ENCODE results near the gene PLRG1. TPM values are rescaled to one million over a fixed set of nuclear protein-coding genes. Genes with fewer than 3 reads are reported as not detected.

Gene PLRG1
- total RNA-seq, 3 donors from 2014 or later = 58.1 to 69.4 (median 63.1) TPM

DNA sequence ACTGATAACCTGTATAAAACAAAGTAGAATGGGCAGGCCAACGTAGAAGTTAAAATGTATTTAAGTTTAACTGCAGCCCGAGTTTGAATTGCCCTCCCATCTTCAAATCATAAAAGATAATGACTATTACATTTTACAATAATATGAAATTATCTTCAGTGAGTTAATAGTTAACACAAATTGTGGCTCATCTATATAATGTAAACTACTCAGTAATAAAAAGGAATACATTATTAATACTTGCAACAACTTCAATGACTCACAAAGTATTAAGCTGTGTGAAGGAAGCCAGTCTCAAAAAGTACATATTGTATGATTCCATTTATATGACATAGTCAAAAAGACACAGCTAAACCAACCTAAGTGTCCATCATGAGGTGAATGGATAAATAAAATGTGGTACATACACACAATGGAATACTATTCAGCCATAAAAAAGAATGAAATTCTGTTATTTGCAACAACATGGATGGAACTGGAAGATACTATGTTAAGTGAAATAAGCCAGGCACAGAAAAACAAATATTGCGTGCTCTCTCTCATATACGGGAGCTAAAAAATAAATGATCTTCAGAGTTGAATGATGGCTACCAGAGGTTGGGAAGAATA lies 7.8 kb downstream of the PLRG1 start:
- intact Hi-C loops (cut with DNase I, micrococcal nuclease) = no loop called here
- peak in 1 of 3 donors; percentile 7 for DNase-seq
- TF ChIP-seq CTCF (IDR thresholded peaks at IDR 0.05) = no peak
- Histone ChIP-seq H3K36me3 (ENCODE audit: low read depth) (peaks cover 9% of the 10 kb centered on the region), H3K4me3 (no peak overlapping the region), H3K9me3 (no peaks in the 10 kb centered on the region), H3K4me1 (ENCODE audit: low read depth) (no peaks in the 10 kb centered on the region)
- ATAC-seq = peak; percentile 68

GRCh38 chr4:154534296-154534695 lies 15.9 kb downstream of the PLRG1 start:
- ATAC-seq = no peak
- no peak for TF ChIP-seq CTCF (IDR thresholded peaks at IDR 0.05)

DNA sequence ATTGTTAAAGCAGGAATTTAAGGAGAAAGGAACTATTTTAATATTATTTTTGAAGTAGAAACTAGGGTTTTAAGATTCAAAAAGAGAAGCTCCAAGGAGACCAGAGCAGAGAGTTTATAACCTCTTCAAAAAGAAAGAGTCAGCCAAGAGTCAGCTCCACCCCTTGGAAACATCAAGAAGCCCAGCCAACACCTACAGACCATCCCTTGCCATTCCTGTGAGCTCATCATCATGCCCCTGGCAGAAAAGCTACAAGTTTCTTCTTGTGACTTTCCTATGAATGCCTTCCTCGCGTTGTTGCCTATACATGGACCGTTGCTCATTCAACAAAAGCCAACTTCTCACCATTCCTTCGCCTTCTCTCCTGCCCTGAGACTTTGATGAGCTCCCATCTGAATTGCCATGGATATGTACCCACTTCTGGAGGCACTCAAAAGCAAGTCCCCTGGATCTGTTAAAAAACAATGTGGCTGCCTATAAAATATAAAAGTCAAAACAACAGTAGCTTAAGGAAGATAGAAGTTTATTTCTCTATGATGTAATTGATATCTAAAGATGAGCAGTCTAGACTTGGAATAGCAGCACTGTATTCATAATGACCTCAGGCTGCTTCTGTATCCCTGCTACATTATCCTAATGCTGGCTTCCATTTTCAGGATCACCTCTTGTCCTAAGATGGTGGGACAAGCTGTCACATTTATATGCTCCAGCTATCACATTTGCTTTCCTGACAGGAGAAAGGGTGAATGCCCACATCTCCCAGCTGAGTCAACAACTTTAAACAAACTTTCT lies 20.3 kb downstream of the PLRG1 start:
- no peak for TF ChIP-seq CTCF (IDR thresholded peaks at IDR 0.05)
- Histone ChIP-seq H3K4me3 (no peak overlapping the region), H3K4me1 (ENCODE audit: low read depth) (no peaks in the 10 kb centered on the region), H3K9me3 (no peaks in the 10 kb centered on the region), H3K36me3 (ENCODE audit: low read depth) (no peaks in the 10 kb centered on the region)
- DNase-seq (no peak), ATAC-seq (no peak)
- intact Hi-C loops (cut with DNase I, micrococcal nuclease) = no loop called here

More at GRCh38 chr4:154534296-154534695, 15.9 kb downstream of the PLRG1 start:
- intact Hi-C loops (cut with DNase I, micrococcal nuclease) = no loop called here
- no peaks in the 10 kb centered on the region for H3K4me1 ChIP-seq (ENCODE audit: low read depth)
- no peak overlapping the region for H3K4me3 ChIP-seq
- H3K36me3 ChIP-seq (ENCODE audit: low read depth) = peaks cover 6% of the 10 kb centered on the region
- DNase-seq = no peak
- no peaks in the 10 kb centered on the region for H3K9me3 ChIP-seq

DNA sequence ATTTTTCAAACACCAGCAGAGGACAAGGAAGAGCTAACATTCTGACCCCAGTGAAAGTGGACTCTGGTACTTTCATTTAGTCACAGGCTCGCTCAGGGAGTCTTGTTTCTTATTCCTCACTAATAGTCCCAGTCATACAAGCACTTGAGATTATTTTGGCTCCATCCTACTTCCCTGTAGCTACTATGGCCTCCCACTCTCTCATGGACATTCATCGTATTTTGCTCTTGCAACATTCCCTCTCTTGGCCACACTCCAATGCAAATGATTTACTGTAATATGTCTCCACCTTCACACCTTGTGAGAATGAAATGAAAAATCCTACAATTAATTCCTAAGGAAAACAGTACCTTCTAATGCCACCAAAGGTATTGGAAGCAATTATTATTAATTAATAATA lies 21.3 kb downstream of the PLRG1 start:
- DNase-seq (no peak), ATAC-seq (peak; percentile 53)
- no peaks in the 10 kb centered on the region for H3K4me1 ChIP-seq (ENCODE audit: low read depth)
- intact Hi-C loops (cut with DNase I, micrococcal nuclease) = no loop called here
- H3K9me3 ChIP-seq = no peaks in the 10 kb centered on the region
- H3K36me3 ChIP-seq (ENCODE audit: low read depth) = no peaks in the 10 kb centered on the region
- no peak overlapping the region for H3K4me3 ChIP-seq
- no peak for TF ChIP-seq CTCF (IDR thresholded peaks at IDR 0.05)

DNA sequence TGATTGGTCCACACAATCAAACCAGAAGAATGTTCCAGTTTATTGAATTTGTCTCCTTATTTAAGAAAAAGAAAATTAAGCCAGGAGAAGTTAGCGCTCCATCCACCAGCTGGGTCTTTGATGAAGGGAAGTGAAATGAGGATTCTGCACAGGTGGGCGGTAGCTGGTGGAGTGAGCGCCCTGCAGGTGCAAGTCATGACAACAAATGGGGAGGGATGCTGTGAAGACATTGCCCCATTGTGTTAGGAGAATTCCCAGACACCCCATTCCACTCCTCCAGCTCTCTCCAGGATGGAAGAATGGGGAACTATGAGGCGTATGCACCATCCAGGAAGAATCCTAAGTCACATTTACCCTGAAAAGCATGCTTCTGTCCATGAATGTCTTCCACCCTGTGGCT lies 22.9 kb downstream of the PLRG1 start:
- Histone ChIP-seq H3K36me3 (ENCODE audit: low read depth) (no peaks in the 10 kb centered on the region), H3K4me3 (no peak overlapping the region), H3K4me1 (ENCODE audit: low read depth) (no peaks in the 10 kb centered on the region), H3K9me3 (no peaks in the 10 kb centered on the region)
- TF ChIP-seq CTCF (IDR thresholded peaks at IDR 0.05) = no peak
- intact Hi-C loops (cut with DNase I, micrococcal nuclease) = no loop called here
- ATAC-seq (no peak), DNase-seq (no peak)

All from mucosa of descending colon (tissue), 3 donors.